Myocyte (in vitro differentiated cells): ENCODE measurements around the gene PCDH18. TPM values are rescaled to one million over a fixed set of nuclear protein-coding genes. Genes with fewer than 3 reads are reported as not detected.

Experiments
- DNase-seq: peaks from one replicate; pipeline ENCODE4 v3.0.0-alpha.2; 2012; ENCODE audit warnings: low read depth
- total RNA-seq: library from RNA; depleted of rRNA; stranded (reverse); fragments of >200 nt; gene quantifications from 2 replicates; pipeline ENCODE4 v1.2.3, GENCODE V29; 2014

The PCDH18 gene
- total RNA-seq, 1 donor from 2014 or later = 59.9 TPM

- peak; percentile 34 for DNase-seq
These were observed 60.4 kb downstream of the PCDH18 start for GRCh38 chr4:137471895-137472294.

GRCh38 chr4:137471461-137471860 is 60.8 kb downstream of the PCDH18 start:
- DNase-seq = no peak

- DNase-seq = no peak
These were observed 61.5 kb downstream of the PCDH18 start for GRCh38 chr4:137470806-137471205.
